Measurements from ENCODE around the gene G0S2.

G0S2 gene

GRCh38 chr1:209714338-209714737 is 39.1 kb downstream of the G0S2 start:
- Histone ChIP-seq H3K18ac (ENCODE audit: low read length) (no peak overlapping the region), H2BK120ac (ENCODE audit: low read depth, low read length) (no peak overlapping the region), H2AK5ac (ENCODE audit: low read depth, low read length) (no peak overlapping the region), H4K91ac (ENCODE audit: low read depth, low read length, poor library complexity) (no peak overlapping the region), H3K79me1 (ENCODE audit: low read depth, low read length) (no peaks in the 10 kb centered on the region), H3K27ac (replicated peaks; ENCODE audit: low read length) (no peak overlapping the region), H3K4me2 (ENCODE audit: insufficient read depth, low read length, poor library complexity, severe bottlenecking) (no peak overlapping the region), H2BK12ac (ENCODE audit: low read length) (no peak overlapping the region), H3K23ac (ENCODE audit: low read depth, low read length, poor library complexity) (no peak overlapping the region), H3K9ac (ENCODE audit: low read depth, low read length, poor library complexity) (no peak overlapping the region), H2BK5ac (ENCODE audit: low read length) (no peak overlapping the region), H3K4ac (ENCODE audit: low read length) (no peak overlapping the region), H3K9me3 (replicated peaks in 1 of 2; ENCODE audit: control insufficient read depth in 2 of 2, insufficient read depth in 1 of 2, low read depth in 1 of 2, low read length in 2 of 2) (no peaks in the 10 kb centered on the region), H4K8ac (ENCODE audit: low read depth, low read length) (no peak overlapping the region), H2AFZ (ENCODE audit: low read length) (no peak overlapping the region), H3K4me1 (ENCODE audit: control insufficient read depth in 2 of 2, insufficient read depth in 1 of 2, low read depth in 1 of 2, low read length in 2 of 2) (no peaks in the 10 kb centered on the region), H2BK15ac (ENCODE audit: low read length) (no peak overlapping the region), H3K27me3 (ENCODE audit: control insufficient read depth in 3 of 3, insufficient read depth in 3 of 3, low read depth in 1 of 3, low read length in 3 of 3) (peaks cover 0 to 2% (median 0%) of the 10 kb centered on the region in 3 experiments), H3K14ac (ENCODE audit: low read length) (no peak overlapping the region), H3K4me3 (ENCODE audit: low read length in 2 of 2) (no peak overlapping the region), H3K36me3 (replicated peaks in 1 of 2; ENCODE audit: control insufficient read depth in 2 of 2, insufficient read depth in 2 of 2, low read length in 2 of 2) (no peaks in the 10 kb centered on the region)
- DNase-seq (ENCODE audit: low spot score) = no peak
- WGBS, 2 donors (ENCODE audit: extremely low coverage in 2 of 2, insufficient read length in 2 of 2, insufficient replicate concordance in 1 of 2) = no CpG with 5 or more reads among the region's 2 CpGs

GRCh38 chr1:209715314-209715713 is 40.1 kb downstream of the G0S2 start:
- H2BK120ac ChIP-seq (ENCODE audit: low read depth, low read length) = no peak overlapping the region
- H4K91ac ChIP-seq (ENCODE audit: low read depth, low read length, poor library complexity) = no peak overlapping the region
- no peaks in the 10 kb centered on the region for H3K4me1 ChIP-seq (ENCODE audit: control insufficient read depth in 2 of 2, insufficient read depth in 1 of 2, low read depth in 1 of 2, low read length in 2 of 2)
- H2BK15ac ChIP-seq (ENCODE audit: low read length) = no peak overlapping the region
- H3K27me3 ChIP-seq (ENCODE audit: control insufficient read depth in 3 of 3, insufficient read depth in 3 of 3, low read depth in 1 of 3, low read length in 3 of 3) = no peaks in the 10 kb centered on the region
- H3K23ac ChIP-seq (ENCODE audit: low read depth, low read length, poor library complexity) = no peak overlapping the region
- H3K14ac ChIP-seq (ENCODE audit: low read length) = no peak overlapping the region
- H3K27ac ChIP-seq (replicated peaks; ENCODE audit: low read length) = no peak overlapping the region
- no peaks in the 10 kb centered on the region for H3K36me3 ChIP-seq (replicated peaks in 1 of 2; ENCODE audit: control insufficient read depth in 2 of 2, insufficient read depth in 2 of 2, low read length in 2 of 2)
- no peaks in the 10 kb centered on the region for H3K79me1 ChIP-seq (ENCODE audit: low read depth, low read length)
- H3K9ac ChIP-seq (ENCODE audit: low read depth, low read length, poor library complexity) = no peak overlapping the region
- H2BK12ac ChIP-seq (ENCODE audit: low read length) = no peak overlapping the region
- H3K9me3 ChIP-seq (replicated peaks in 1 of 2; ENCODE audit: control insufficient read depth in 2 of 2, insufficient read depth in 1 of 2, low read depth in 1 of 2, low read length in 2 of 2) = no peaks in the 10 kb centered on the region
- no peak for DNase-seq (ENCODE audit: low spot score)
- no peak overlapping the region for H3K4me2 ChIP-seq (ENCODE audit: insufficient read depth, low read length, poor library complexity, severe bottlenecking)
- no peak overlapping the region for H3K4me3 ChIP-seq (ENCODE audit: low read length in 2 of 2)
- H4K8ac ChIP-seq (ENCODE audit: low read depth, low read length) = no peak overlapping the region
- H3K4ac ChIP-seq (ENCODE audit: low read length) = no peak overlapping the region
- H2AK5ac ChIP-seq (ENCODE audit: low read depth, low read length) = no peak overlapping the region
- H3K18ac ChIP-seq (ENCODE audit: low read length) = no peak overlapping the region
- no peak overlapping the region for H2AFZ ChIP-seq (ENCODE audit: low read length)
- no peak overlapping the region for H2BK5ac ChIP-seq (ENCODE audit: low read length)

GRCh38 chr1:209717818-209718217 is 42.6 kb downstream of the G0S2 start:
- no peak for DNase-seq (ENCODE audit: low spot score)
- H2BK5ac ChIP-seq (ENCODE audit: low read length) = no peak overlapping the region
- H3K14ac ChIP-seq (ENCODE audit: low read length) = no peak overlapping the region
- no peak overlapping the region for H3K23ac ChIP-seq (ENCODE audit: low read depth, low read length, poor library complexity)
- no peak overlapping the region for H3K4ac ChIP-seq (ENCODE audit: low read length)
- H3K9ac ChIP-seq (ENCODE audit: low read depth, low read length, poor library complexity) = no peak overlapping the region
- no peak overlapping the region for H2BK12ac ChIP-seq (ENCODE audit: low read length)
- no peaks in the 10 kb centered on the region for H3K4me1 ChIP-seq (ENCODE audit: control insufficient read depth in 2 of 2, insufficient read depth in 1 of 2, low read depth in 1 of 2, low read length in 2 of 2)
- H2BK120ac ChIP-seq (ENCODE audit: low read depth, low read length) = no peak overlapping the region
- H2AFZ ChIP-seq (ENCODE audit: low read length) = no peak overlapping the region
- H4K91ac ChIP-seq (ENCODE audit: low read depth, low read length, poor library complexity) = no peak overlapping the region
- no peaks in the 10 kb centered on the region for H3K27me3 ChIP-seq (ENCODE audit: control insufficient read depth in 3 of 3, insufficient read depth in 3 of 3, low read depth in 1 of 3, low read length in 3 of 3)
- H4K8ac ChIP-seq (ENCODE audit: low read depth, low read length) = no peak overlapping the region
- H3K9me3 ChIP-seq (replicated peaks in 1 of 2; ENCODE audit: control insufficient read depth in 2 of 2, insufficient read depth in 1 of 2, low read depth in 1 of 2, low read length in 2 of 2) = no peaks in the 10 kb centered on the region
- H3K4me3 ChIP-seq (ENCODE audit: low read length in 2 of 2) = no peak overlapping the region
- no peaks in the 10 kb centered on the region for H3K79me1 ChIP-seq (ENCODE audit: low read depth, low read length)
- no peak overlapping the region for H3K27ac ChIP-seq (replicated peaks; ENCODE audit: low read length)
- no peak overlapping the region for H2AK5ac ChIP-seq (ENCODE audit: low read depth, low read length)
- H3K18ac ChIP-seq (ENCODE audit: low read length) = no peak overlapping the region
- no peak overlapping the region for H3K4me2 ChIP-seq (ENCODE audit: insufficient read depth, low read length, poor library complexity, severe bottlenecking)
- no CpG with 5 or more reads among the region's 2 CpGs for WGBS, 2 donors (ENCODE audit: extremely low coverage in 2 of 2, insufficient read length in 2 of 2, insufficient replicate concordance in 1 of 2)
- H2BK15ac ChIP-seq (ENCODE audit: low read length) = no peak overlapping the region
- H3K36me3 ChIP-seq (replicated peaks in 1 of 2; ENCODE audit: control insufficient read depth in 2 of 2, insufficient read depth in 2 of 2, low read length in 2 of 2) = no peaks in the 10 kb centered on the region

GRCh38 chr1:209720326-209720725 is 45.1 kb downstream of the G0S2 start:
- no peak overlapping the region for H4K91ac ChIP-seq (ENCODE audit: low read depth, low read length, poor library complexity)
- H3K27me3 ChIP-seq (ENCODE audit: control insufficient read depth in 3 of 3, insufficient read depth in 3 of 3, low read depth in 1 of 3, low read length in 3 of 3) = no peaks in the 10 kb centered on the region
- H4K8ac ChIP-seq (ENCODE audit: low read depth, low read length) = no peak overlapping the region
- no CpG with 5 or more reads among the region's 4 CpGs for WGBS, 2 donors (ENCODE audit: extremely low coverage in 2 of 2, insufficient read length in 2 of 2, insufficient replicate concordance in 1 of 2)
- no peak overlapping the region for H2AFZ ChIP-seq (ENCODE audit: low read length)
- no peak overlapping the region for H3K14ac ChIP-seq (ENCODE audit: low read length)
- no peak overlapping the region for H3K27ac ChIP-seq (replicated peaks; ENCODE audit: low read length)
- no peak overlapping the region for H3K4me3 ChIP-seq (ENCODE audit: low read length in 2 of 2)
- no peak overlapping the region for H2AK5ac ChIP-seq (ENCODE audit: low read depth, low read length)
- H3K4me2 ChIP-seq (ENCODE audit: insufficient read depth, low read length, poor library complexity, severe bottlenecking) = no peak overlapping the region
- DNase-seq (ENCODE audit: low spot score) = no peak
- no peak overlapping the region for H3K4ac ChIP-seq (ENCODE audit: low read length)
- no peak overlapping the region for H2BK15ac ChIP-seq (ENCODE audit: low read length)
- H3K9ac ChIP-seq (ENCODE audit: low read depth, low read length, poor library complexity) = no peak overlapping the region
- no peaks in the 10 kb centered on the region for H3K9me3 ChIP-seq (replicated peaks in 1 of 2; ENCODE audit: control insufficient read depth in 2 of 2, insufficient read depth in 1 of 2, low read depth in 1 of 2, low read length in 2 of 2)
- no peak overlapping the region for H2BK12ac ChIP-seq (ENCODE audit: low read length)
- H3K36me3 ChIP-seq (replicated peaks in 1 of 2; ENCODE audit: control insufficient read depth in 2 of 2, insufficient read depth in 2 of 2, low read length in 2 of 2) = no peaks in the 10 kb centered on the region
- H3K18ac ChIP-seq (ENCODE audit: low read length) = no peak overlapping the region
- no peak overlapping the region for H2BK120ac ChIP-seq (ENCODE audit: low read depth, low read length)
- H3K79me1 ChIP-seq (ENCODE audit: low read depth, low read length) = no peaks in the 10 kb centered on the region
- no peak overlapping the region for H2BK5ac ChIP-seq (ENCODE audit: low read length)
- no peak overlapping the region for H3K23ac ChIP-seq (ENCODE audit: low read depth, low read length, poor library complexity)
- H3K4me1 ChIP-seq (ENCODE audit: control insufficient read depth in 2 of 2, insufficient read depth in 1 of 2, low read depth in 1 of 2, low read length in 2 of 2) = no peaks in the 10 kb centered on the region

Data from neuronal stem cell (in vitro differentiated cells).